HG03520 (cell line): ENCODE data around the gene TRO.
A peak's percentile ranks its signal among the peaks of the same experiment; 100 is the strongest.

Experiments used
- ATAC-seq: cut with Tn5 transposase; IDR thresholded peaks from one replicate; pipeline ENCODE4 v1.9.1; 2021; ENCODE audit warnings: mild to moderate bottlenecking, moderate library complexity; ENCODE audit not compliant: unreplicated experiment

Gene TRO

GRCh38 chrX:54920610-54921426, at the start of gene TRO:
TSS of gene TRO (plus strand) at chrX:54920824. CDS start at chrX:54922247, 1,423 bp downstream.
- no peak for ATAC-seq

GRCh38 chrX:54885740-54886139, 34.9 kb upstream of the TRO start:
- no peak for ATAC-seq

GRCh38 chrX:54891573-54891972, 29.1 kb upstream of the TRO start:
- peak; percentile 41 for ATAC-seq

GRCh38 chrX:54894159-54894558, 26.5 kb upstream of the TRO start:
- no peak for ATAC-seq

- no peak for ATAC-seq
Measured at GRCh38 chrX:54909941-54910340, 10.7 kb upstream of the TRO start.

- ATAC-seq, result no peak
Measured at GRCh38 chrX:54921427-54922021, 900 bp downstream of the TRO start.

GRCh38 chrX:54922547-54922946, 1.9 kb downstream of the TRO start:
- no peak for ATAC-seq

GRCh38 chrX:54923376-54923775, 2.8 kb downstream of the TRO start:
- no peak for ATAC-seq

GRCh38 chrX:54926978-54927377, 6.4 kb downstream of the TRO start:
- no peak for ATAC-seq

GRCh38 chrX:54928876-54929275, 8.3 kb downstream of the TRO start:
- ATAC-seq, result no peak

GRCh38 chrX:54930291-54931049, 9.8 kb downstream of the TRO start:
- no peak for ATAC-seq

- no peak for ATAC-seq
Measured at GRCh38 chrX:54931107-54931506, 10.5 kb downstream of the TRO start.

- ATAC-seq, result no peak
Measured at GRCh38 chrX:54933150-54933826, 12.7 kb downstream of the TRO start.

GRCh38 chrX:54934058-54934457, 13.4 kb downstream of the TRO start:
- ATAC-seq, result no peak

- ATAC-seq, result no peak
Measured at GRCh38 chrX:54934890-54935289, 14.3 kb downstream of the TRO start.

- ATAC-seq, result no peak
Measured at GRCh38 chrX:54935306-54935705, 14.7 kb downstream of the TRO start.

GRCh38 chrX:54937416-54937815, 16.8 kb downstream of the TRO start:
- ATAC-seq, result no peak

GRCh38 chrX:54944816-54945215, 24.2 kb downstream of the TRO start:
- no peak for ATAC-seq

- ATAC-seq, result no peak
Measured at GRCh38 chrX:54945224-54945623, 24.6 kb downstream of the TRO start.

GRCh38 chrX:54950730-54951375, 30.2 kb downstream of the TRO start:
- ATAC-seq, result no peak

- ATAC-seq, result no peak
Measured at GRCh38 chrX:54961750-54962149, 41.1 kb downstream of the TRO start.
